HG03460 (cell line): ENCODE results near the gene KCNA2.
A peak's percentile ranks its signal among the peaks of the same experiment; 100 is the strongest.

Experiments
- ATAC-seq: cut with Tn5 transposase; IDR thresholded peaks from one replicate; pipeline ENCODE4 v1.9.1; 2021; ENCODE audit not compliant: unreplicated experiment

Gene KCNA2

GRCh38 chr1:110573314-110573713 lies 32.8 kb downstream of the KCNA2 start:
- no peak for ATAC-seq

DNA sequence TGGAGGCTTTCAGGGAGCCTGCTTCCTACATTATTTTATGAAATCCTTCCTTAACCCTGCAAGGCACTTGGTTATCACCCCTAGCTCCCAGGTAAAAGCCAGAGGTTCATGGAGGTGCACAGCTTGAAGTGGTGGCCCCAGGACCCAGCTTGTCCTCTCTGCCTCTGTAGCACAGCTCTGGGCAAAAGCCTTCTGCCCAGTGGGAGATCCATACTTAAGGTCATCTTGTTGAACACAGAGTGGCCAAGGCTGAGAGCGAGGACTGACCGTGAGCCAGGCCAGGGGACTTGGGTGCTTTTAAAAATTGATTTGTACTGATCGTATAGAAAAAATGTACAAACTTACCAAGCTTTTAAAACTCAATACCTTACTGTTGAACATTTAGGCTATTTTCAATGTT lies 33.4 kb downstream of the KCNA2 start:
- ATAC-seq = no peak

DNA sequence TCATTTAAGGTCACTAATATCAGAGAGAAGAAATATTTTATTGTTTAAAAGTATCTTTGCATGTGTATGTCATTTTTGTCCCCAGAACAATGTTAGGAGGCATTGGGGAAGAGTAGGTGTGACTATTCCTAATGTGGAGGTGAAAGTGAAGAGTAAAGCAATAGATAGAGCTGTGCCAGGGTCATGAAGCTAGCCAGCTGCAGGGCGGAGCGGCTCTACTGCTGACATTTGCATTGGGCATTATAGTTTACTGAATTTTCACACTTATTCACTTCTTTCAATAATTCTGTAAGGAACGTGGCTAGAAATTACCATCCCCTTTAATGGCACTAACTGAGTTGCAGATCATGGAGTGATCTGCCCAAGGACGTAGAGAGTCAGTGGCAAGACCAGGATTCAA lies 35.3 kb downstream of the KCNA2 start:
- ATAC-seq = no peak

GRCh38 chr1:110570307-110570706 lies 35.9 kb downstream of the KCNA2 start:
- no peak for ATAC-seq

- no peak for ATAC-seq
Measured at GRCh38 chr1:110566836-110567235, 39.3 kb downstream of the KCNA2 start.

DNA sequence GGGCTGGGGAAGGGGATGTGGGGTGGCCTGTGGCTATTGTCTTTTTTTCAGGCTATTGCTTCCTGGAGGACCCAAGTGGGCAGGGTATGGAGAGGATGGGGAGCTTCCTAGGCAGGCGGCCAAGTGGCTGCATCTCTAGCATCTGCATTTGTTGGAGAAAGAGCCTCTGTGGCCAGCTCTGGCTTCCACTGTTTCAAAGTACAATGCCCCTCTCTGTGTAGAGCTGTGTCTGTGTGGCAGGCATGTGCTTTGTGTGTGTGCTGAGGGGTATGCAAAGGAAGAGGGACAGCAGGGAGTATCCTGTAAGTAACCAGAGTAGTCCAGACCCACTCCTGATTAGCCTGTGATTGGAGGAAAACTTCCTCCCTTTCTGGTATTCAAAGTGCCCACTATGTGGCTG lies 40.6 kb downstream of the KCNA2 start:
- no peak for ATAC-seq

GRCh38 chr1:110563089-110563488 lies 43.1 kb downstream of the KCNA2 start:
- ATAC-seq = no peak

DNA sequence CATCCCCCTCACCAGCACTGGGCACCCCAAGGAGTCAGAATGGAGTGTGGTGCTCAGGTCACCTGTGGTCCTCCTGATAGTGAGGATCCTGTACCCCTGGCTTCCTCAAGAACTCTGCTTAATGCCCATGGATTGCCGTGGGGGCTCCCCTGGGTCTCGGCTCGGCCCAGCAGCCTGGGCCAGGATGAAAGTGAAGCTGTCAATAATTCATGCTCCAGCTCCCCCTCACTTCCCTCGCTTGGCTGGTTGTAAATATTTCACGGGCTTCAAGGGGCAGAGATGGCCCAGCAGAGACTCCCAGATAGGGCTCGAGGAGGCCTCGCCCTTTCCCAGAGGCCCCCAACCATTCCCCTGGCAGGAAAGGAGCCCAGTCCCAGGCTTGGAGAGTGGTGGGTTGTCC lies 44.6 kb downstream of the KCNA2 start:
- no peak for ATAC-seq

- no peak for ATAC-seq
Measured at GRCh38 chr1:110559157-110559556, 47.0 kb downstream of the KCNA2 start.

DNA sequence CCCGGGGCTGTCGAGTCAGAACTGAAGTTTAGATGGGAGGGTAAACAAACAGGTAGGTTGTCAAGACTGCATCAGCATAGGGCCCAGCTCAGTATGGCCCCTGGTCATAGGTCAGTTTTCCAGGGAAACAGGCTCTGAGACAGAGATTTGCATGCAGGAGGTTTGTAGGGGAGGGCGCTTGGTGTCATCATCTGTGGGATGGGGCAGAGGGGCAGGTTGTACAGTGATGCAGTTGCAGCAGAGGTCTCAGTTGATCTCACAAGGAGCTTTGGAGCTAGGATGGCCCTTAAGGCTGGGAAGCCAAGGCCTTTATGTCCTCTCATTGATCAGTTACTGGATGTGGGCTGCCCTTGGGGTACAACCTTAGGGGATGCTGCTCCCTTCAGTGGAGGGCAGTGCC lies 48.7 kb downstream of the KCNA2 start:
- ATAC-seq = no peak

GRCh38 chr1:110556471-110556807 lies 49.7 kb downstream of the KCNA2 start:
- no peak for ATAC-seq

DNA sequence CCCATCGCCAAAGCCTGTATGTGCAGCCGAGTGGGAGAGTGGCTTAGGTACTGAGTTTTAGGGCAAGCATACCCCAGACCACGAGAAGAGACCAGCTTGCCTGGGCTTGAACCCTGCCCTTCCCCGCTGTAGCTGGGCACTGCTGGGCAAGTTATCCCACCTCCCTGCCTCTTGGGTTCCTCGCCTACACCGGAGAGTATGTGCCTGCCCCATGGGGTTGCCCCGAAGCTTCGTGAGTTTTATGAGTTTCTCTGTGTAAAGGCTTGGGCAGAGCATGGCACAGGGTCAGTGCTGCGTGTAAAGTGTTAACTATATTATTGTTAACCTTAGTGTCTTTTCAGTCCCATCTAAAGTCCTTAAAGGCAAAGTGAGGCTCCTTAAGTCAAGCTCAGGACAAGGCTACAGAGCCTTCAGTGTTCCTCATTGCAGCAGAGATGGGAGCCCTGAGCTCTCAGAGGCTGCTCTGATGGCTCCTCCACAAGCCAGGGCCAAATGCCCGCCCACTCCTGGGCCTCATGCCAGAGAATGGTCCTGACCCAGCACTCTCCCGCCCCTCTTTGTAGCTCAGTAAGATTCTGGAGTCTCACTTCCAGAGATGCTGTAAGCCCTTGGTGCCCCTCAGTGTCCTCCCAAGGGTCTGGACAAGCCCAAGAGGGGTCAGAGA lies 50.2 kb downstream of the KCNA2 start:
- no peak for ATAC-seq

- ATAC-seq = peak; percentile 54
Measured at GRCh38 chr1:110554871-110555801, 51.0 kb downstream of the KCNA2 start.

DNA sequence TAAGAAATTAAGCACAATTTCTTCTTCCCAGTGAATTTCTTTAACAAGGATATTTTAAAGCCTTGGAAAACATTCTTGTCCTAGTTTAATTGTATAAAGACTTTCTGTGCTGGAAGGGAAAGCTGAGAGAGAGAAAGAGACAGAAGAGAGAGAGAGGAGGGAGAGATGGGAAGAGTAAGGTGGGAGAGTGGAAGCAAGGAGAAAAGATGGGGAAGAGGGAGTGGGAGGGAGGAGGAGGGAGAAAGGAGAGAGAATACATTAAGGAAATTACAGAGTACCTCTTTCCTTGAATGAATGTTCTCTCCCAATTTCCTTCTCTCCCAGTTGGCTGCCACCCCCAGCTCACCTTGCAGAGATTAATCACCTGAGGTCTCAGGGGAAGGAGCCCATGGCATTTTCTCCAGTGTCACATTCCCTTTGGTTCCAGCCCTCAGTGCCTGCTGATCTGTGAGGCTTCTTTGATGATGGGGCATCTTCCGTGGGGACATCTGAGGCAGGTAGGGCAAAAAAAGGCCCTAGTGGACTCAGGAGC lies 54.8 kb downstream of the KCNA2 start:
- no peak for ATAC-seq

- no peak for ATAC-seq
Measured at GRCh38 chr1:110549831-110550230, 56.3 kb downstream of the KCNA2 start.

- no peak for ATAC-seq
Measured at GRCh38 chr1:110548381-110548780, 57.8 kb downstream of the KCNA2 start.

GRCh38 chr1:110547017-110547416 lies 59.1 kb downstream of the KCNA2 start:
- no peak for ATAC-seq

GRCh38 chr1:110545492-110545891 lies 60.7 kb downstream of the KCNA2 start:
- no peak for ATAC-seq

DNA sequence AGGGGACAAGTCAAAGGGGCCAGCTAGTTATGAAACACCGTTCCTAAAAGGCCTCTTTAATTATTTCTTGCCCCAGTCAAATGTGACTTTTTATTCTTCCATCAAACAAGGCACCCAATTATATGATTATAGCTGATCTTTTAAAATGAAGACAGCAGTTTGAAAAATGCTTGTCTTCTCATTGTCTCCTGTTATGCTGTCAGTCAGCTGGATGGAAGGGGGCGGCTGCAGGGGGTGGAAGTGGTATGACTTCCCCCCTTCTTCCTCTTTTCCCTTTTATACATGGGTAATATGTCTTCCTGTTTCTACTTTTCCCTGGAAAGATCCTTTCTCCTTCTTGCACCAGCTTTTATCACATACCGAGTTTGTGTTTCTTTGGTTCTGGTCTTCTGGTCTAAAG lies 61.4 kb downstream of the KCNA2 start:
- ATAC-seq = no peak
